ENCODE data around the gene PRKCA. TPM values are rescaled to one million over a fixed set of nuclear protein-coding genes. Genes with fewer than 3 reads are reported as not detected.

PRKCA gene
- total and polyA plus RNA-seq, 4 experiments from 2014 or later: 1.1 to 107 (median 56.1) TPM

GRCh38 chr17:66462010-66462409, 159.6 kb downstream of the PRKCA start:
- Mint-ChIP-seq H3K27me3 (no peaks in the 10 kb centered on the region), H3K27ac (no peak overlapping the region), H3K36me3 (peaks cover 16 to 30% of the 10 kb centered on the region in 2 donors), H3K4me1 (peaks cover 29 to 64% (median 40%) of the 10 kb centered on the region in 4 donors), H3K9me3 (peaks cover 0 to 9% (median 3%) of the 10 kb centered on the region in 8 donors), H3K4me3 (no peak overlapping the region)
- Histone ChIP-seq H3K4me1 (ENCODE audit: insufficient read depth, low read length) (peaks cover 12% of the 10 kb centered on the region), H3K27me3 (ENCODE audit: insufficient read depth, low read length) (no peaks in the 10 kb centered on the region), H3K9me3 (ENCODE audit: control insufficient read depth in 1 of 2, low read length in 2 of 2) (no peaks in the 10 kb centered on the region), H3K4me3 (ENCODE audit: low read length in 2 of 2) (no peak overlapping the region), H3K27ac (ENCODE audit: low read depth, low read length) (no peak overlapping the region), H3K36me3 (ENCODE audit: insufficient read depth, low read length) (no peaks in the 10 kb centered on the region)
- CTCF ChIA-PET (ENCODE audit: partially characterized antibody): no interaction called here
- DNase-seq: no peak
- POLR2A ChIA-PET (ENCODE audit: partially characterized antibody): no interaction called here
- intact Hi-C loops (cut with micrococcal nuclease): no loop called here

- Mint-ChIP-seq H3K36me3 (peaks cover 1 to 12% of the 10 kb centered on the region in 2 donors), H3K9me3 (no peaks in the 10 kb centered on the region), H3K4me1 (peaks cover 46 to 82% (median 60%) of the 10 kb centered on the region in 4 donors), H3K27me3 (no peaks in the 10 kb centered on the region), H3K27ac (no peak overlapping the region), H3K4me3 (peak overlapping the region in 1 of 8 donors; percentile 20)
- Histone ChIP-seq H3K36me3 (ENCODE audit: insufficient read depth, low read length) (no peaks in the 10 kb centered on the region), H3K9me3 (ENCODE audit: control insufficient read depth in 1 of 2, low read length in 2 of 2) (no peaks in the 10 kb centered on the region), H3K27ac (ENCODE audit: low read depth, low read length) (no peak overlapping the region), H3K4me3 (ENCODE audit: low read length in 2 of 2) (no peak overlapping the region), H3K4me1 (ENCODE audit: insufficient read depth, low read length) (peaks cover 35% of the 10 kb centered on the region), H3K27me3 (ENCODE audit: insufficient read depth, low read length) (no peaks in the 10 kb centered on the region)
- ChIA-PET CTCF (ENCODE audit: partially characterized antibody) (no interaction called here), POLR2A (ENCODE audit: partially characterized antibody) (no interaction called here)
- intact Hi-C loops (cut with micrococcal nuclease): no loop called here
- no peak for DNase-seq
Measured at GRCh38 chr17:66464921-66465320, 162.5 kb downstream of the PRKCA start.

- peaks cover 39% of the 10 kb centered on the region for H3K4me1 ChIP-seq (ENCODE audit: insufficient read depth, low read length)
Measured at GRCh38 chr17:66465701-66466100, 163.3 kb downstream of the PRKCA start.

GRCh38 chr17:66466106-66466820, 163.8 kb downstream of the PRKCA start:
- no peaks in the 10 kb centered on the region for H3K9me3 ChIP-seq (ENCODE audit: control insufficient read depth in 1 of 2, low read length in 2 of 2)
- Mint-ChIP-seq H3K4me3 (peak overlapping the region in 7 of 8 donors; percentile 19 to 81 (median 30)), H3K27ac (no peak overlapping the region), H3K9me3 (no peaks in the 10 kb centered on the region), H3K36me3 (peaks cover 3 to 5% of the 10 kb centered on the region in 2 donors), H3K4me1 (peaks cover 46 to 91% (median 66%) of the 10 kb centered on the region in 4 donors), H3K27me3 (no peaks in the 10 kb centered on the region)
- H3K4me3 ChIP-seq (ENCODE audit: low read length in 2 of 2): no peak overlapping the region
- POLR2A ChIA-PET (ENCODE audit: partially characterized antibody): interaction anchor here (1.5 kb wide), 1 partner anchor 19 kb away, joined by 4 read pairs; no protein-coding TSS in a partner anchor
- peaks cover 40% of the 10 kb centered on the region for H3K4me1 ChIP-seq (ENCODE audit: insufficient read depth, low read length)
- no peaks in the 10 kb centered on the region for H3K36me3 ChIP-seq (ENCODE audit: insufficient read depth, low read length)
- intact Hi-C loops (cut with micrococcal nuclease): no loop called here
- no peaks in the 10 kb centered on the region for H3K27me3 ChIP-seq (ENCODE audit: insufficient read depth, low read length)
- CTCF ChIA-PET (ENCODE audit: partially characterized antibody): no interaction called here
- no peak overlapping the region for H3K27ac ChIP-seq (ENCODE audit: low read depth, low read length)
- no peak for DNase-seq

More at GRCh38 chr17:66465701-66466100, 163.3 kb downstream of the PRKCA start:
- ChIA-PET POLR2A (ENCODE audit: partially characterized antibody) (interaction anchor here (1.5 kb wide), 1 partner anchor 19 kb away, joined by 4 read pairs; no protein-coding TSS in a partner anchor), CTCF (ENCODE audit: partially characterized antibody) (no interaction called here)
- Mint-ChIP-seq H3K4me1 (peaks cover 46 to 87% (median 64%) of the 10 kb centered on the region in 4 donors), H3K27me3 (no peaks in the 10 kb centered on the region), H3K9me3 (no peaks in the 10 kb centered on the region), H3K27ac (peak overlapping the region in 2 of 7 donors; percentile 60 to 61), H3K36me3 (peaks cover 1 to 7% of the 10 kb centered on the region in 2 donors), H3K4me3 (peak overlapping the region in 6 of 8 donors; percentile 19 to 81 (median 24))
- Histone ChIP-seq H3K4me3 (ENCODE audit: low read length in 2 of 2) (no peak overlapping the region), H3K27ac (ENCODE audit: low read depth, low read length) (no peak overlapping the region), H3K9me3 (ENCODE audit: control insufficient read depth in 1 of 2, low read length in 2 of 2) (no peaks in the 10 kb centered on the region), H3K27me3 (ENCODE audit: insufficient read depth, low read length) (no peaks in the 10 kb centered on the region), H3K36me3 (ENCODE audit: insufficient read depth, low read length) (no peaks in the 10 kb centered on the region)
- intact Hi-C loops (cut with micrococcal nuclease): no loop called here
- no peak for DNase-seq

GRCh38 chr17:66466840-66467367, 164.5 kb downstream of the PRKCA start:
- Histone ChIP-seq H3K27ac (ENCODE audit: low read depth, low read length) (no peak overlapping the region), H3K27me3 (ENCODE audit: insufficient read depth, low read length) (no peaks in the 10 kb centered on the region), H3K4me1 (ENCODE audit: insufficient read depth, low read length) (peaks cover 40% of the 10 kb centered on the region), H3K9me3 (ENCODE audit: control insufficient read depth in 1 of 2, low read length in 2 of 2) (no peaks in the 10 kb centered on the region), H3K4me3 (ENCODE audit: low read length in 2 of 2) (no peak overlapping the region), H3K36me3 (ENCODE audit: insufficient read depth, low read length) (no peaks in the 10 kb centered on the region)
- ChIA-PET CTCF (ENCODE audit: partially characterized antibody) (no interaction called here), POLR2A (ENCODE audit: partially characterized antibody) (interaction anchor here (1.5 kb wide), 1 partner anchor 20 kb away, joined by 4 read pairs; no protein-coding TSS in a partner anchor)
- peaks cover 45 to 88% (median 64%) of the 10 kb centered on the region in 4 donors for H3K4me1 Mint-ChIP-seq
- H3K4me3 Mint-ChIP-seq: peak overlapping the region; percentile 23 to 81 (median 54)
- no peak for DNase-seq
- no peaks in the 10 kb centered on the region for H3K9me3 Mint-ChIP-seq
- peak overlapping the region in 6 of 7 donors; percentile 1 to 88 (median 68) for H3K27ac Mint-ChIP-seq
- H3K36me3 Mint-ChIP-seq: peaks cover 0 to 5% of the 10 kb centered on the region in 2 donors
- H3K27me3 Mint-ChIP-seq: no peaks in the 10 kb centered on the region
- intact Hi-C loops (cut with micrococcal nuclease): no loop called here

GRCh38 chr17:66467766-66468165, 165.4 kb downstream of the PRKCA start:
- H3K4me1 Mint-ChIP-seq: peaks cover 43 to 79% (median 63%) of the 10 kb centered on the region in 4 donors
- intact Hi-C loops (cut with micrococcal nuclease): no loop called here

More at GRCh38 chr17:66467766-66468165, 165.4 kb downstream of the PRKCA start:
- Histone ChIP-seq H3K36me3 (ENCODE audit: insufficient read depth, low read length) (no peaks in the 10 kb centered on the region), H3K4me1 (ENCODE audit: insufficient read depth, low read length) (peaks cover 40% of the 10 kb centered on the region), H3K27ac (ENCODE audit: low read depth, low read length) (no peak overlapping the region), H3K9me3 (ENCODE audit: control insufficient read depth in 1 of 2, low read length in 2 of 2) (no peaks in the 10 kb centered on the region), H3K4me3 (ENCODE audit: low read length in 2 of 2) (no peak overlapping the region), H3K27me3 (ENCODE audit: insufficient read depth, low read length) (no peaks in the 10 kb centered on the region)
- H3K9me3 Mint-ChIP-seq: no peaks in the 10 kb centered on the region
- ChIA-PET POLR2A (ENCODE audit: partially characterized antibody) (interaction anchor here (0.5 kb wide), 1 partner anchor 135 kb away, joined by 4 read pairs; no protein-coding TSS in a partner anchor), CTCF (ENCODE audit: partially characterized antibody) (no interaction called here)
- H3K4me3 Mint-ChIP-seq: peak overlapping the region in 2 of 8 donors; percentile 15 to 72
- no peaks in the 10 kb centered on the region for H3K27me3 Mint-ChIP-seq
- peaks cover 5 to 7% of the 10 kb centered on the region in 2 donors for H3K36me3 Mint-ChIP-seq
- peak overlapping the region in 2 of 7 donors; percentile 4 to 44 for H3K27ac Mint-ChIP-seq
- no peak for DNase-seq

Data from CD4-positive, alpha-beta memory T cell (primary cell).